Right ventricle myocardium inferior (tissue), 1 donor: ENCODE measurements around the gene STEAP4. TPM values are rescaled to one million over a fixed set of nuclear protein-coding genes. Genes with fewer than 3 reads are reported as not detected.

Experiments
- ATAC-seq: fragments of 200-7000 bp; cut with Tn5 transposase; one replicate; pipeline ENCODE4 v1.9.1; 2020; ENCODE audit warnings: mild to moderate bottlenecking, moderate library complexity
- DNase-seq: peaks from one replicate; pipeline ENCODE4 v3.0.0; 2021; ENCODE audit errors: missing footprints
- intact Hi-C: fragments of 100-400 bp; cut with DNase I; formaldehyde crosslinking; loops from one replicate; pipeline ENCODE4 v1.11.0; 2022
- long read RNA-seq: library from polyadenylated mRNA; unstranded; transcript quantifications from one replicate; pipeline ENCODE4 v2.0.0, GENCODE V29; 2021
- total RNA-seq: library from RNA; stranded (reverse); fragmentation: NEBNext Ultra II Directional; extraction: Animal tissue kit (Norgen Biotek cat#: 25700); gene quantifications from one replicate; pipeline ENCODE4 v1.2.1, GENCODE V29; 2021
- donor health status: DM: no; HTN: yes; CAD: no; lungs with severe emphysema.

The STEAP4 gene
- 25.2 TPM for total RNA-seq
- long read RNA-seq, full-length matches to known transcripts = 13 of 20 reads
- long read RNA-seq, partial matches to known transcripts = 1 of 20 reads
- long read RNA-seq, other reads (novel, unspliced or antisense) = 6 of 20 reads

DNA sequence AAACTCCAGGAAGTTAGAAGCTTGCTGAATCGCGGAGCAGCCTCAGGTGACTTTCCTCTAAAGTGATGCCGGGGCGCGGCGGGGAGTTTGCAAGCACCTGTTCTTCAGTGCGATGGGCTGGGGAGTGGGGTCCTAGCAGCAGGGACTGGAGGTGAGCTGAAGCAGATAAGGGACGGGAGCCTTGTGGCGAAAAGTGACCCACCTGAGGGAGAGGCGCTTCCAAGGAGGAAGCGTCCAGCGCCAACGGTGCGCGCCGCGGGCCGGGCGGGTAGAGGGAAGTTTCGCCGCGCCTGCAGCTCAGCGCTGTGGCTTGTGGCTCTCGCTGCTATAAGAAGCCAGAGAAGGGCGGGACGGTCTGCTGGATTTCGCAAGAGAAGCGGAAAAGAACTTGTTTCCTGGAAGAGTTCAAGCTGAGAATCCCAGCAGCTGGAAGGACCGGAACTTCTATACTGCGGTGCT lies at the start of gene STEAP4:
STEAP4 (minus strand) TSS at position 305 of the 459 bp plus-strand sequence. CDS start 22,625 bp downstream, outside the sequence.
- DNase-seq = peak; percentile 93
- intact Hi-C loops = no loop called here
- peak; percentile 88 for ATAC-seq

DNA sequence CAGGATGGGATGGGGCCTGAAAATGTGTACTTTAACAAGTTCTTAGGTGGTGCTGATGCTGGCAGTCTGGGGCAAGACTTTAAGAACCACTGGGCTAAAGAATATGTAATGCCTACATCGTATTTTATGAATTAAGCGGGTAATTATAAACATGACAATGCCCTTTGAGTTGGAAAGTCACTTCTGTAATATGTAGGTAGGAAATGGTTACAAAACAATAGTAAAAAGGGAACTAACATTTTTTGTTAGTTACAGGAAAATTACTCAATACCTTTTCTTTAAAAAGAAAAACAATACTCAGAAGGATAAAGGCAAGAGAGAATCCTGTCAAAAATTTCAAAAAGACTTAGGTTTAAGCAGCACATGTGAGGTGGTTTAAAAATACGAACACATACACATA lies 48.3 kb upstream of the STEAP4 start:
- ATAC-seq = no peak
- intact Hi-C loops = loop anchor here (5.0 kb wide), 1 partner anchor 43 kb away; no protein-coding TSS in a partner anchor
- DNase-seq = no peak

DNA sequence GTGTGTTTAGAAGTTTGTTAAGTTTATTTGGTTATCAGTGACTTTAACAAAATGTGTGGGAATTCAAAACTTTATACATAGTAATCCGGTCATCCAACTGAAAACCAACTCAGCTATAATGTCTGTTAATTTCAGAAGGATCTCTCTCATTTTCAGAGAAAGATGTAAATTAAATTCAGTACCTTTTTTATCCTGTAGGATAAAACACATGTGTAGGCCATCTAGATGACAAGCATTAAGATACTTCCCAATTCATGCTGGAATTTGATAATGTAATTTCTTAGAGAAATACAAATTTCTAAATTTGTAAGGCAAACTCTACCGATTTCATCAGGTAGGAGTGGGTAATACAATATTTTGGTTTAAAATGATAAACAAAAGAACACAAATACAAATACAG lies 43.4 kb upstream of the STEAP4 start:
- DNase-seq (no peak), ATAC-seq (no peak)
- intact Hi-C loops = no loop called here

DNA sequence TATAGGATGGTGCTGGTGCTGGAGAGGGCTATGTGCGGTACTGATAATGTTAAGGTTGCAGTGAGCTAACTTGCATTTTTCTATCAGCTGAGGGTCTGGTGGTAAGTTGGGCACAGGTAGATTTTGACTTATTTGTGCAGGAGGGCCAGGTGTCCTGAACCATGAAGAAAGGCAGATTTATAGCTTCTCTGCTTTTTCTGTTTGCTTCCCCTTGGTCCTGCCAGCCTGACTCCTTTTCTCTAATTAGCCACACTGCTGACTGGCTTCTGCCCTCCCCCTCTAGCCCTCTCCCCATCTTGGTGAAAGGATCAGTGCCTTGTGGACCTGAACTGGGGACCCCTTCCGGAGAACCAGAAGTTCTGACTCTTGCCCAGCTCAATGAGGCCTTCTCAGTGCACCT lies 40.8 kb upstream of the STEAP4 start:
- intact Hi-C loops = no loop called here
- no peak for ATAC-seq
- DNase-seq = no peak

DNA sequence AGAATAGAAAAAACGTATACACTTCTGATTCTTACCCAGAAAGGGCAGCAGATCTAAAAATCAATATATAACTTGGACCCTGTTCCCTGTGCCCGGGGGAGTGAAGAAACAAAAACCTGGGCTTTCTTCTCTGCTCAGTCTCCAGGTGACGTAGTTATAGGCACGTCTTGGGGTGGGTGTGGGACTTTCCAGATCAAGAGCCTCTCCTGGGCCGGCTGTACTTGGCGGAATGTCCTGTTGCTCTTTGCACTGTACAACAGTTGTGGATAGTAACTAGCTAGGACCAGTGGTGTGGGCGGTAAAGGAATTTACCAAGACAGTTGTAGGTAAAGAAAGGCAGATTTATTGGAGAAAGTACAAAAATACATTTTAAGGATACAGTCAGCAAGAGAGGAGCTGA lies 40.4 kb upstream of the STEAP4 start:
- intact Hi-C loops = no loop called here
- DNase-seq (peak; percentile 21), ATAC-seq (no peak)

DNA sequence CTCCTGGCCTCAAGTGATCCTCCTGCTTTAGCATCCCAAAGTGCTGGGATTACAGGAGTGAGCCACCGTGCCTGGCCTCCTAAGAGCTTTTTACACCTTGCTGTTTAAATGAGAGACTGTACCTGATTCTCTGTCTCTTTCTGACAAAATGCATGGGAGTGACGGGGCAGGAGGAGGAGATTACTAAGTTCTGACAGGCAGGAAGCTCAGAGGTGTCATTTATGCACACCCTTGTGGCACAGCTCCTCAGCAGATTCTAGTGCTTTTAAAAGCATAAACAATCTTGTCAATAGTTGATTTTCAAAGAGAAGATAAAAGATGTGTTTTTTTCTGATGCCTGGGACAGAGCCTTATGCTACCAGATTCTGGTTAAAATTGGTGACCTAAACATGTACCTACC lies 39.7 kb upstream of the STEAP4 start:
- DNase-seq (no peak), ATAC-seq (no peak)
- intact Hi-C loops = no loop called here

DNA sequence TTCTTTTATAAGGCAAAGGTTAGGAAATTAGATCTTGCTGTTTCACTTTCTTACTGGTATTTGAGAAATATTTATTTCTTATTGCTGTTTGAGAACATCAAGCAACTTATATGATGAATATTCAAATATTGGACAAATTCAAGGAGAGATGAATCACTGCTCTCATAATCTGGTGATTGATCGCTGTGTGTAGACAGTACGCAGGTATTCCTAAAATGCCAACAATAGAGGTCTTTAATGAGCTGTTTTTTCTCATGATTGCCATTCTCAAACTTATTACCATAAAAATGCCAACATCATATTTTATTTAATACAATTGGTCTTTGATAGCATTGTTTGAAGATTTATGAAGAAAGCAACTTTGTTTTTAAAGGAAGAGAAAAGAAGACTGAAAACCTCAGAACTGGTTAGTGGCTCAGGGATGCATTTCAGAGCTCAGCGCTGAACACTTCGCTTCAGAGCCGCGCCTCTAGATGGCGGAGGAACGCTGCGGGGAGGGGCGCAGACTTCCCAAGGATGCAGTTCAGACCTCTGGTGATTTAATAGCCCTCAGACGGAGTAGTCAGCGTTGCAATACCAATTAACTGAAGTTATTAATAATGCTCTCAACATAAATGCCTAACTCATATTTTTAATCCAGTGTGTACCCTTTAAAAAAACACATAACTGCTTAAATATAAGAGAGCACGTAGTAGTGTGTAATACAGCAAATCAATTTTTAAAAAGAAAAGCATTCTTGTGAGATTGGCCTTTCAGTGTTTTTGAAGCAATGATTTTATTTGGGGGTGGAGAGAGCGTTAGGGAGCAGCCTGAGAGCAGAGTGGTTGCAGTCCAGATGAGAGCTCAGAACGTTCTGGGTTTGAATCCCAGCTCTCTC lies 38.5 kb upstream of the STEAP4 start:
- peak; percentile 84 for DNase-seq
- intact Hi-C loops = no loop called here
- ATAC-seq = peak; percentile 91

DNA sequence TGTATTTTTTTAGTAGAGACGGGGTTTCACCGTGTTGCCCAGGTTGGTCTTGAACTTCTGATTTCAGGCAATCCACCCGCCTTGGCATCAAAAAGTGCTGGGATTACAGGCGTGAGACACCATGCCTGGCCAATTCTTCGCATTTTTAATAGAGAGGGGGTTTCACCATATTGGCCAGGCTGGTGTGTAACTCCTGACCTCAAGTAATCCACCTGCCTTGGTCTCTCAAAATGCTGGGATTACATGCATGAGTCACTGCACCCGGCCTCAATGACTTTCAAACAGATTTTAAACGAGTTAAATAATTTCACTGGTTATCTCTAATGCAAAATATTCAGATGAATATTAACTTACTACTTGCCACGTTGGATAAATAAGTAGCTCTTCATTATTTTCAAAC lies 37.6 kb upstream of the STEAP4 start:
- DNase-seq (no peak), ATAC-seq (no peak)
- intact Hi-C loops = no loop called here

DNA sequence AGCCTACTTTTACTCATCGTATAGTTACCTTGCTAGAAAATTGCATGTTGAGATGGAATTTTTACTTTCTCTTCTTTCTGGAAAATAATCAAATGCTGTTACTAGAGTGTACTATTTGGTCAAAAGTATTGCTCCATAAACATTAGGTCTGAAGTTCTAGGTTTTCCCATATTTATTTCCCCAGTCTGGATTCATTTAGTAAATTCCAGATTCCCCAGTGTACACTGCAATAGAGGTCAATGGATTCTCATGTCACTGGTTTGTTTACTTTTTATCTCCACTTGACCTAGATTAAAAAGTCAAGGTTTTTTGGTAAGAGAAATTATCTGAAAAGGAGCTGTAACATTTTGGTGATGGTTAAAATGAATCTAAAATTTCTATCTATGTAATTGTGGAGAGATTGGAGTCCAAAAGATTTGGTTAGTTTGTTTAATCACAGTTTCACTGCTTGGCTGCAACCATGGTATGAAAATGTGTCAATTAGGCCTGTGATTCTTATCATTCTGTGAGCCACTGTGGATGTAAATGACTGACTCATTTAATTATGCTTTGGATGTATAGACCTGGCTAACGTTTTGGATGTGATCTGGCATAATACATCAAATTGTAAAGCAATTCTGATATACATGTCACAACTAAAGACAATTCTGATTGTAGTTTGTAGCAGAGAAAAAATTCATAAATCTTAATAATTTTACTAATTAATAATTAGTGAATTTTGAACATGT lies 32.7 kb upstream of the STEAP4 start:
- ATAC-seq (peak; percentile 76), DNase-seq (no peak)
- intact Hi-C loops = no loop called here

DNA sequence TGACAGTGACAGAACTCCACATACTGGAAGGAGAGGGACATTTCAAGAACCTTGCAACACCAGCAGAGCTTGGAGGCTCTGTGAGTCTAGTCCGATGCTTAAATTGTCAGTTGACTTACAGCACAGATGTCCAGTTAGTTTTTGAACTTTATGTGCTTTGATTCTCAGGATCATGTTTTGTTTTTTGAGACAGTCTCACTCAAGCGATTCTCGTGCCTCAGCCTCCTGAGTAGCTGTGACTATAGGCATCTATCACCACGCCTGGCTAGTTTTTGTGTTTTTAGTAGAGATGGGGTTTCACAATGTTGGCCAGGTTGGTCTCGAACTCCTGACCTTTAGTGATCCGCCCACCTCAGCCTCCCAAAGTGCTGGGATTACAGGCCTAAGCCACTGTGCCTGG lies 31.8 kb upstream of the STEAP4 start:
- DNase-seq = peak; percentile 27
- intact Hi-C loops = no loop called here
- ATAC-seq = no peak

DNA sequence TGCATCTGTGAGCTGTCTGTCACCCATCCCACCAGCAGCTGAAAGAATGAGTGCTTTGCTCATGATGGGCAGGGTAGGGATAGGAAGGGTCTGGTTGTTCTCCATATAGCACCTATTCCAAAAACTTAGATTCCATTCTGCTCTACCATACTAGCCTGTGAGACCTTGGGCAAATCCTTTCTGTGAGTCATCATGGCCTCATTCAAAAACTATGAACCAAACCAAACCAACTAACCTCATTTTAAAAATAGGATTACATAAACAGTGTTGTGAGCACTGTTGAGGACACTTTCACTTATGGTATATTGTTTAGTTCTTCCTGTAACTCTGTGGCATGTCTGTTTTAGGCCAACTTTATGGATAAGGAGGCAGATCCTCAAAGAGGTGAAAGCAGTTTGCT lies 30.9 kb upstream of the STEAP4 start:
- ATAC-seq (no peak), DNase-seq (no peak)
- intact Hi-C loops = no loop called here

DNA sequence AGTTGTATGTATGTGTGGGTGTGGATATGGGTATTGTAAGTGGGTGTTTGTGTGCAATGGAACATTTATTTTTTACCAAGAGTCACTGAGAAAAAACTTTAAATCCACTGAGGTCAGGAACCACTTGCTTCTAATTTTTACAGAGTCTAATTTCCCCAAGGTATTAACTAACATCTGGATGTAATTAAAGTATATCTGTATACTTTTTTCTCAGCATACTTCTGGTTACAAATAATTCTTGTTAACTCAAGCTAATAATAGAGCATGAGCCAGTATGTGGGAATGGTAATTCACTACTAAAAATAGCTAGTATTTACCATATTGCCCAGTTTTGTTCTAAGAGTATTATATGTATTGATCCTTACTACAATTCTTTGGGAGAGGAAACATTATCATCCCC lies 24.6 kb upstream of the STEAP4 start:
- no peak for DNase-seq
- ATAC-seq = peak; percentile 30
- intact Hi-C loops = no loop called here

DNA sequence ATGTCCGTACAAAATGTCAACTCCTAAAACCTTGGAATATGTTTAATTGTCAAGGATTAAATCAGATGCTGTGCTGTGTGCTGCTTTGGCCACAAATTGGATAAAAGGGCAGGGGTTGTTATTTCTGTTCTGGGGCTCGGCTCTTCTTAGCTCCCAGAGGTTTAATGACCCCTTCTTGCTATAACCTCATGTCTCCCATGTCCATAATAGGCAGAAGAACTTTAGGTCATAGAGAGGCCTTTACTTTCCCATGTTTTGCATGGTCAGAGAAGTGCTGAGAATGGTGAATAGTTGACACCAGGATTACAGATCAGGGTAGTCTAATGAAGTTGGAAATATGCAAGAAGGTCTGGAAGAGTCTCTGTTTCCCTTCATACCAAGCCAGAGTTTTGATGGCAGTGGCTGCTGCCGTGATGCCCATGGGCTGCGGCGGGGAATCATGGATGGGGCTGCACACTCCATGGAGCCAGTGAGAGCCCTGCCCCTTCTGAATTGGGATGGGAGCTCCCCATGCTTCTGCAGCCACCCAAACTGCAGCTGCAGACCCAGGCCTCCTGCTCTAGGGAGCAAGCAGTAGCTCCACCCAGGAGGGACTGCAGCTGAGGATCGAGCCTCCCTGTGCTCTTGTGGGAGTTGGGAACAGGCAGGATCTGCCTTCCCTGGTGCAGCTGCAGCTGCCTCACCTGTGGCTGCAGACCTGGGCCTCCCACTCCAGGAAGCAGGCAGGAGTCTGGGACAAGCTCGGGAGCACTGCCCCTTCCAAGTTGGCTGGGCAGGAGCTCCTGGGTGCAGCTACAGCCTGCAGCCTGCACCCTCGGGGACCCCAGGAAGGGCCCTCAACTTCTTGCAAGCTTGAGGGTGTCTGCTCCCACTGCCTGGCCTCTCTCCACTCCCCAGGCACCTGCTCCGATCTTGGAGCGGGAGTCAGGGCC lies 23.1 kb upstream of the STEAP4 start:
- intact Hi-C loops = no loop called here
- ATAC-seq (peak; percentile 28), DNase-seq (no peak)

DNA sequence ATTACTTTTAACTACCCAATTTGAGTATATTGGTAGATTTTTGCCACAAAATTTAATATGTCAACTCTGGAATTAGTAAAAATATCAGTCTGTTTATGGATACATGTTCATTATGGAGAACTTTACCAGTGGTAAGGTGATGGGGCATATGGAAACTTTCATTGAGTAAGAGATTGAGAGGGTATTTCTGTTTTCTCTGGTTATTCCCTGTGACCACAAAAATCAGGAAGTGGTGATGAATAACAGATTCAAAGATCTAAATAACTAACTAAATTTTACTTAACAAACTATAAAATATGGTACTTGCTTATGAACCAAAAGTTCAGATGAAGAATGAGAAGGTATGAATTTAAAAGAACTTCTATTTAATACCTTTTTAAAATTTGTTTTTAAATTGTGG lies 22.1 kb upstream of the STEAP4 start:
- ATAC-seq = no peak
- intact Hi-C loops = no loop called here
- DNase-seq = no peak

DNA sequence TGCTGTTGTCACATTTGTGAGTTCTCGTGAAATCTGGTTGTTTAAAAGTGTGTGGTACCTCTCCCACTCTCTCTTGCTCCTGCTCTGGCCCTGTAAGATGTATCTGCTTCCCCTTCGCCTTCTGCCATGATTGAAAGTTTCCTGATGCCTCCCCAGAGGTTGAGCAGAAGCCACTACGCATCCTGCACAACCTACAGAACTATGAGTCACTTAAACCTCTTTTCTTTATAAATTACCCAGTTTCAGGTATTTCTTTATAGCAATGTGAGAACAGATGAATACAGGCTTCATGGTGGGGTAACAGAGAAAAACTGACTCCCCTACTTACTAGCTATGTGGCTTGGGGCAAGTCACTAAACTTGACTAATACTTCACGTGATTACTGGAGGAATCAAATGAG lies 18.0 kb upstream of the STEAP4 start:
- intact Hi-C loops = no loop called here
- ATAC-seq (no peak), DNase-seq (no peak)

DNA sequence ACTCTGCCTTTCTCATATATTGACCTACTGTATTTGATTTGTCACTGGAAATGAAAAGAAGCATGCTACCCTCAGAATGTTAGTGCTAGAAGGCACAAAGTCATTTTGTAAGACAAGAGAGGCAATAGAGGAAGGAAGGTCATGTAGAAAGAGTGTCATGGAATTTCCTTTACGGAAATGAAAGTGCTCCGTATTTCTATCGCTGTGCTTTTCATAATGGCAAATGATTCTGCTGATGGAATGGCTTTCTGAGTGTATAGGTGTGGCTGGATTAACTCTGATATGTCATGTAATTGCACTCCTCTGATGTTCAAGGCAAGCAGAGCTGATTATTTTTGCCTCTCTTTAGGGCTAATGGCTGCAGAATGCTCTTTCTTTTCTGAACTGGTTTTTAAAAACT lies 15.5 kb upstream of the STEAP4 start:
- intact Hi-C loops = no loop called here
- ATAC-seq (no peak), DNase-seq (no peak)

DNA sequence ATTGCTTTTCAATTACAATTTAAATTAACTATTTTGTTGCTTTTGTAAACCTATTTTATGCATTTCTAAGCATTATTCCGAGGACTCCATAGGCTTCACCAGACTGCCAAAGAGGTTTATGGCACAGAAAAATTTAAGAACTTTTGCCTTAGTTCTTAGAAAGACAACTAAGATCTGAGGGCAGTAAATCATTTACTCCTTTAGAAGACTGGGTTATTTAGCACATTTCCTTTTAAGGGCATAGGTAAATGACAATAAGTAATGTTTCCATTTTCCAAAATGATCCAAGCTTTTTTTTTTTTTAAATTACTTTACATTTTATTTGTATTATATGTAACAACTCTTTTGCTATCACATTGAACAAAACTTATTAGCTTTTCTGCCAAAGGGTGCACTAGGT lies 15.0 kb upstream of the STEAP4 start:
- no peak for ATAC-seq
- no peak for DNase-seq
- intact Hi-C loops = no loop called here

DNA sequence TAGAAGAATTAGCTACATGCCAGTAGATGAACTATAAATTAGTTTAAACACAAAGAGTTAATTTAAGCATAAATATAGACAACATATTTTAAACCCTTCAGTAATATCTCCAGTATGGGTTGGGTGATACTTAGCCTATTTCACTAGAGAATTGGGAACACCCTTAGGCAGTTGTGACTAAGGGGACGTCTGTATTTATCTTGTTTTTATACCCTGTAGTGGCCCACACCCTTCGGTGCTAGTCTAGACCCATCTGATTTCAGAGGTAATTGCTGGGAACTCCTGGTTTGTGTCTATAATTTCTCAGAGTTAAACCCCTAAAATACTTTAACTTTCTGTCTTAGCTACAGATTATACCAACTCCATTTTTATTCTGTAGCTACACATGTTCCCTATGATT lies 11.5 kb upstream of the STEAP4 start:
- ATAC-seq = no peak
- no peak for DNase-seq
- intact Hi-C loops = no loop called here

DNA sequence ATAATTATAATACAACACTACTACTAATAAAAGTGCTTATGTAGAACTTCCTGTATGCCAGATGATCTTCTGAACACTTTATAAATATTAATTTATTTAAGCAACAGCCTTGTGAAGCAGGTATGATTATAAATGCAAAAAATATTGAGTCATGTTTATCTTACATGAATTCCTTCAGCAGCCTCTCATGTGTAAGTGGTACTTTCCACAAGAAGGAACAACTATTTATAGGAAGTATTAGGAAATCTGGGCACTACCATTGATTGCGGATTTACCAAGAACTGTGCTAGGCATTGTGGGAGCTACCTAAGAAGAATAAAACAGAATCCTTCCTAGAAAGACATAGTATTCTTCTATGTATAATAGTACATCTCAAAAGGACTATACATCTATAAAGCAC lies 10.7 kb upstream of the STEAP4 start:
- DNase-seq = no peak
- ATAC-seq = peak; percentile 56
- intact Hi-C loops = no loop called here
